Measurements from ENCODE around the gene PLCL1.

The PLCL1 gene

DNA sequence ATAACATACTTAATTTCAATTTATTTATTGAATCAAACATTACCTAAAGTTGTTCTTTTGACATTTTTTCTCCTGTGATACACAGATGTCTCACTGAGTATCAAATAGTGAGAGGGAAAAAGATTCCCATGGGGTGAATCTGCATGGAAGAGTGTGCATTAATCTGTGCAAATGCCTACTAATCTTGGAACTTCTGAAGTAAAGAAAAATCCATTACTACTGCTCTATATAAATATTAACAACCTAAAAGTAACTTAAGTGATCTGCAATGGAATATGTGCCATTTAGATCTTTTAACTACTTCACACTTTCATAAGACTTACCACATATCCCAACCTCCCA lies 125.5 kb downstream of the PLCL1 start:
- DNase-seq = no peak

DNA sequence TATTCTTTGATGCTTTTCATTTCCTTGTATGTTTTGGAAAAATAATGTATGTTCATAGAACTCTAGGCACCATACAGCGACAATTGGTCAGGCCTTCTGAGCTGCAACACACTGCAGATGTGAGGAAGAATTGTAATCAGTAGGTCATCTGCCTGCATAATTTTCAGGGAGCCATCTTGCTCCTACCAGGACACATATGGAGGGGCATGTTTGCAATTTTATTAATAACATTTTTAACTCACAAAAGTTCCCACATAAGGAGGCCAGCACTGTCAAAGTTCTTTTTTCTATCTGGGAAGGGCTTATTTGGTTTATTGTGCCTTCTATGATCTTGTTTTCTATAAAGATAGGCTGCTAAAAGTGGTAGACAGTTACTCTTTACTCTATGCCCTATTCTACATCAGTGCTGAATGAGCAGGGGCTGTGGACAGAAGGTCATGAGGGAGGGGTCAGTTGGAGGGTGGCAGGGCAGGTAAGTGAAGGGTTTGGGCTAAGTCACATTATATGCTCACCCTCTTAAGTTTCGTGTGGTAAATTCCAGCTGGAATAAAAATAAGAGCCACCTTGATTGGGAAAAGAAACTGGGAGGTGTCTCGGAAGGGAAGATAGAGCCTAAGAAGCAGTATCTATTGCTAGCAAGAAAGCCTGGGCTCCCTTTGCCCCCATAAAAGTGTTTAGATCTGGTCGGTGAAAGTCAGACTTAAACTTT lies 126.3 kb downstream of the PLCL1 start:
- no peak for DNase-seq

DNA sequence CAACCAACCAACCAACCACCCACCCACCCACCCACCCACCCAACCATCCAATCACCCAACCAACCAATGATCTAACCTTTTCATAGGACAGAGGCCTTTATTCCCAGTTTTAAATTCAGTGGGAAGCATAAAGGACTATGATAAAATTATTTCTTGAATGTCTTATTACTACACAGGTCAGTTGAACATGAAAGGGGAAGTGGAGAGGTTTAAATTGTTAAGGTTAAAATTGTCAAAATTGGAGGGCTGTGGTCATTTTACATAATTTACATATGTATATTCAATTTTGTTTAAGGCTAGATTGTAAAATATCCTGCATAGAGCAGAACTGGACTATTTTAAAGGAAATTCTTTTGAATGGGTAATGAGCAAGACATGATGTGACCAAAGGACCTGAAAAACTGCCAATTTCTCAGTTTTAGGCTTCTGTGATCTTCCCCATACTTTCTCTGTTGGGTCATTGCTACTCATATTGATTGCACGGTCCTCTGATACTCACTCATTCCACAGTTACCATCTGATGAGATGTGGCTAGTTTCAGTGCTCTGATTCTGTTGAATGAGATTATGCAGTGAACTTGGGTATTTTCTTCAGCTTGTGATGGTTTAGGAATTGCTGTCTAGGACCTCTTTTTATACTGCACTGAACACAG lies 127.4 kb downstream of the PLCL1 start:
- no peak for DNase-seq

DNA sequence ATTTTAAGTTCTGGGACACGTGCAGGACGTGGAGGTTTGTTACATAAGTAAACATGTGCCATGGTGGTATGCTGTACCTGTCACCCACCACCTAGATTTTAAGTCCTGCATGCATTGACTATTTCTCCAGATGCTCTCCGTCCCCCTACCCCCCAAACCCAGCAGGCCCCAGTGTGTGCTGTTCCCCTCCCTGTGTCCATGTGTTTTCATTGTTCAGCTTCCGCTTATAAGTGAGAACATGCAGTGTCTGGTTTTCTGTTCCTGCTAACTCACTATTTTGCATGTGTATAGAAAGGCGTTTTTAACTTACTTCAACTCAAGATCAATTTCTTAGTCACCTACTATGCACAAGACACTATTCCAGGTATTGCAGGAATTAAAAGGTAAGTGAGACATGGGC lies 128.0 kb downstream of the PLCL1 start:
- DNase-seq = no peak

DNA sequence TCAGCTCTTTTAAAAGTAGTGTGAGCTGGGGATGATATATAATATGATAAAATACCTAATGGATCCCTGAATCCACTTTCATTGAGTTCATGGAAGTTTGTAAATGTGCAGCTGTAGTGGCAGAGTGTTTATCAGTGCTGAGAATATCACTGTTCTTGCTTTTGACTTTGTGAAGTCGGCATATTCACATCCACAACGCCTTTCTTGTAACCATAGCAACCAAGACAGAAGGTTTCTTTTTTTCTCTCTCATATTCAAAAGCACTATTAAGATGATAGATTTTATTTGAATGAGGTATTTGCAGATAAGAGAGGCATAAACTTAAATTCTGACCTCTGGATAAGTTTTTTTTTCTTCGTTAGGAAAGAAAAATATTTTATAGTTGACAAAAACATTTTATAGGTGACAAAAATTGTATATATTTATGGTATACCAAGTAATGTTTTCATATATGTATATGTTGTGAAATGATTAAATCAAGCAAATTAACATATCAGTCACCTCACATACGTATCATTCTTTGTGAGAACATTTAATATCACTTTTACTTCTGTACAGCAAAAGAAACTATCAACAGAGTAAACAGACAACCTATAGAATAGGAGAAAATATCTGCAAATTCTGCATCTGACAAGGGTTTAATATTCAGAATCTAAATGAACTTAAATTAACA lies 130.0 kb downstream of the PLCL1 start:
- no peak for DNase-seq

DNA sequence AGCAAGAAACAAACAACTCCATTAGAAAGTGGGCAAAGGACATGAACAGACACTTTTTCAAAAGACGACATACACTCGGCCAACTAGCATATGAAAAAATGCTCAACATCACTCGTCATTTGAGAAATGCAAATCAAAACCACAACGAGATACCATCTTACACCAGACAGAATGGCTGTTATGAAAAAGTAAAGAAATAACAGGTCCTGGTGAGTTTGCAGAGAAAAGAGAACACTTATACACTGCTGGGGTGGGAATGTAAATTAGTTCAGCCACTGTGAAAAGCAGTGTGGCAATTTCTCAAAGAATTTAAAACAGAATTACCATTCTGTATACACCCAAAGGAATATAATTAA lies 130.5 kb downstream of the PLCL1 start:
- no peak for DNase-seq

DNA sequence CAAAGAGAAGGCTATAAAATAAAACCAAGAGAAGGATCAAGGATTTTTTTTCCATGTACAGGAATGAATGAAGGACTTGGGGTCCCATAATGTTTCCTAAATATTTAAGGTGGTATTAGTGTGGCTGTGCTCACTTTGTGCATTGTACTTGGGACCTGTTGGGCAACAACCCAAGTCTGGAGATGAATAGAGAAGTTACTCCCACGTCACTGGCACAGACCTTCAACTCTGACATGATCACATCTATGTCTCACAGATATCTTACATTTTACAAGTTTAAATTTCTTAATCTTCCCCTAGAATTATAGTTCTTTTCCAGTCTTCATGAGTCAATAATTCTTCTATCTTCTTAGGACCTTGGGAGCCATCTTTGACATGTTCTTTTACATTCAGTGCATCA lies 133.4 kb downstream of the PLCL1 start:
- DNase-seq = no peak

DNA sequence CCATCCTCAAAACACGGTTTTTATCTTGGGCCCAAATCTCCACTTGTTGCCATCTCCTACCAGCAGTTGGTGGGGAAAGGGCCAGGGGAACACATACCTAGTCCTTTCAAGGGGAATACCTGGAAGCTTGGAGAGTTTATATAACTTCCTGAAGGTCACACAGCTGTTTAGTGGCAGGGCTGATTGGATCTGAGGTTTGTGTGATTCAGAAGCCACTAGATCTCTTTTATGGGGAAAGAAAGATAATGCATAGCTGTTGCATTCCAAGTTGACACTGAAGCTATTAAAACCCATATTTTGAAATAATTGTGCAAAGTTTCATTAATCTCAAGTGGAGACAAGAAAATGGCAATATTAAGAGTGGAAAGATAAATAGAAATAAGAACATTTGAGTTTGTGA lies 134.2 kb downstream of the PLCL1 start:
- no peak for DNase-seq

DNA sequence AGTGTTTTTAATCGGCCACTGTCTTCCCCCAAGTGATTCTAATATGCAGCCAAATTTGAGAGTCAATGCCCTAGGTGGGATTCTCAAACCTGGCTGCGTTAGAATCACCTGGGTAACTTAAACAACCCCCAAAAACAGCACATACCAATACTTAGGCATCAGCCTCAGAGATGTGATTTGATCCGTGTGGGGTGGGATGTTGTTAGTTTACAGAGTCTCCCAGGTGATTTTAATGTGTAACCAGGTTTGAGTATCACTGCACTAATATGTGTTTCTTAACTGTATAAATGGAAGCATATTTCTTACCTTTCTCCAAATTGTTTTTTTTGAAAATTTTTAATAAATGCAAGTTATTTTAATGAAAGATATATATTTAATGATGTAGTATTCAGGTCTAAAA lies 135.4 kb downstream of the PLCL1 start:
- DNase-seq = no peak

DNA sequence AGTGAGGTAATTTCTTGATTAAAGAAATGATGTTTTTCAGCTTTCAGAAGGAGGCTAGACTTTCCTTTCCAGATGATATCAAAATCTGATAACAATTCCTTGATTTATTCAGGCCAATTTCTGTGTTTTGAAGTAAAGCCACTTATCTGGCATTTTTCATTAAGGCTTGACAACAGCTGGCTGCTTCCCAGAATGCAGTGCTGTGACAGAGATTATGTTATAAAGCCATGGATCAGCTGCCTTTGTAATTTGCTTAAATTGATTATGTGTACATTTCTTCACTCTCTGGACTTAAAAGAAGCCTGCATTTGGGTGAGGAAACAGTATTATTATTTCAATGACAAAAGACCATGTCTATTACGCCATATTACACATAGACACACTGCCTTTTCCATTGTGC lies 136.0 kb downstream of the PLCL1 start:
- no peak for DNase-seq

DNA sequence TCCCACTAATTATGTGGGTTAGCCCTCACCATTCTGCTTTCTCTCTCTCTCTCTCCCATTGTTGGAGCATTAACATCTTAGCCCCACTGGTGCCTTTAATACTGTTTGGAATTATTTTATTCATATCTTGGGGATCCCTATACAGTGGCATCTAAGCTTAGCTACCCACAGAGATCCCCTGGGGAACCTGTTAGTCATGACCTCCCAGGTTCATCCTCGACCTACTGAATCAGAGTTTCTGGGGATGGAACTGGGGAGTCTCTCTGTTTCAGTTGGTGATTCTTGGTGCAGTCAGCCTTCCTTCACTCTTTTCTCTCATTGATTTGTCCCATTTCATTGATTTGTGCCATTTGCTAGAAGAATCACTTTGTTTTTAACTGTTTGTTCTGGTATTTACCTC lies 137.3 kb downstream of the PLCL1 start:
- no peak for DNase-seq

DNA sequence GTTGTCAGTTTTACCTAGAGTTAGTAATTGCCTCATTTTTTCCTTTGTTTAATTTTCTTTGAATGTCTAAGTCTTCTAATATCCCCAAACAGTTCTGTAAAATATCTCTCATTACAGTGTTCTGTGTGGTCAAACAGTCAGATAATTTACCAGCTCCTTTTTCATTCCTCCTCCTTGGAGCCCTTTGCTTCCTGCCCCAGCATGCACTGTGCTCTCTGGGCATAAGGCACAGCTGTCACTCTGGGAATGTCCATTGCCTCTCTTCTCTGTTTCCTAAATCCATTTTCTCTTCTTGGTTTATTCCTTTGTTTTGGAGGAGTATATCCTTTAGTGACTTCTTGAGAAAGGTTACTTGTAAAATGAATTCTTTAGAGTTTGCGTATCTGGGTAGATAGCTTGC lies 139.3 kb downstream of the PLCL1 start:
- DNase-seq = no peak

DNA sequence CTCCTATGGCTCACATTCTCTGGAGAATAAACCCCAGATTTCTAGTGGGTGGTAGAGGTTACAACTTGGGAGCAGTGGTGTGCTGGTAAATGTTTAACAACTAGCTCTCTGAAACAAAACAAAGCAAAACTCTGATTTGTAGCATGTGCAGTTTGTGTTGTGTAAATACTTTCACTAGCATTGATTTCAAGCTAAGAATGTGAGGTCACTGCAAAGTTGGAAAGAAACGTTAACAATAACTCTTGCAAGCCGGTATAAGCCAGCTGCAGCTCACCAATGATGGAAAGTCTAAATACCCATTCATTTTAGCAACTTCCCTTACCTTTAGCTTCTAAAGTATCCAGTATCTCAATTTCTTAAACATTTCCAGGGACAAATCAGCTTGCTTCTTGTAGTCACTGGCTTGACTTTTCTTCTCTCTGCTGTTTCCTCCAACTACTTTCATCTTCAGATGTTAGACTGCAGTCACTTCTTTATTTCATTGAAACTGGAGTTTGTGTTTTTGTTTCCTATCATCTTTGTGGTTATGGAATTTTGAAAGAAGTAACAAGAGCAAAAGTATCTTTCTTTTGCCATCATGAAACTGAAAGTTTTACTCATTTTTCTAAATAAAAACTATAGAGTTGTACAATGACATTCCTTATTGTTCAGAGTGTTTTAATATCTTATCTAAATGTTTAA lies 140.2 kb downstream of the PLCL1 start:
- DNase-seq = no peak

DNA sequence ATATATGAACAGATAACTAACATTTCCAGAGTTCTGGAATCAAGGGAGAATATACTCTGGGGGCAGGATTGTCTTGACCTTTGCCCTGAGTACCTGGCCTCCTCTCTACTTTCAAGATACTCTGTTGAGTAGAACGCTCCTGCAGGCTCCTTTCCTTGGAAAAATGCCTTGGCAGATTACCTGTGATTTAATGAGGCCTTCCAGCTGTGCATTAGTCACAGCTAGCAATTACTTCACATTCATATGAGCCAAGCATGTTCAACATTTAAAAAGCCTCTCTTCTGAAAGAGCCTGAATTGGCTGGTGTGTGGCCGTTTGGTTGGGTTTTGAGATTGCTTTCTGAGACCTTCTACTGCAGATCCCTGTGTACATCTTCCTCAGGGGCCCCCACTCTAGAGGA lies 142.2 kb downstream of the PLCL1 start:
- DNase-seq = no peak

DNA sequence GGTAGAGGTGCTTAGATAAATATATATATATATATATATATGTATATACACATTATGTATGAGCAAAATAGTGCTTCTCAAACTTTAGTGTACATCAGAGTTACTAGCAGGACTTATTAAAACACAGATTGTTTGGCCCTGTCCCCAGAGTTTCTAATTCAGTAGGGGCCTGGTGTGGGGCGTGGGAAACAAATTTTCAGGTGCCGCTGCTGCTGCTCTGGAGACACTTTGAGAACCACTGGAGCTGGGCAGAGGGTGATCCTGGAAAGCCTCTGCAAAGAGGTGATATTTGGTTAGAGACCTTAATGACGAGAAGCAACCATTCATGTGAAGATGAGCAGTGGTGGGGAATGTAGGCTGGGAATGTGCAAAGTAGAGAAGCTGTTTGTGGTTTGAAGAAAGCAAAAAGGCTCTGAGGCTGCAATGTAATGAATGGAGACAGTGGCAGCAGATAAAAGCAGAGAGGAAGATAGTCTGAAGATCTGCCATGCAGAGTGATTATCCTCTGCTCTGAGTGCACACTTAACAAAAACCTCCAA lies 142.9 kb downstream of the PLCL1 start:
- DNase-seq = no peak

DNA sequence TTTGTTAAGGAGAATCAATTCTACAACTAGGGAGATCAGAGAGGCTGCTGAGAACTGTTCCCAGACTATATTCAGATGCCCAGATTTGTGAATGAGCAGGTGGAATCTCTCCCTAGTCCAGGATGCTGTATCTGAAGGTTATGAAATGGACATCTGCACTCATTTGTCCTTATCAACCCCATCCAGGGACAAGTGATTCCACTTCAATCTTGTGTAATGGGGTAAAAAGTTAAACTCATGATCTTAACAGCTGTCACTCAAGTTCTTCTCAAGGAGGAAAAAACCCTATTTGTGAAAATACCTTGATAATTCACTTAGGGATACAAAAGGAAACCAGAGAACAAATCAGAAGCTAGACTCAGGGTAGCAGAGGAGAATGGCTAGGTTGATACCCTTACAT lies 144.8 kb downstream of the PLCL1 start:
- no peak for DNase-seq

DNA sequence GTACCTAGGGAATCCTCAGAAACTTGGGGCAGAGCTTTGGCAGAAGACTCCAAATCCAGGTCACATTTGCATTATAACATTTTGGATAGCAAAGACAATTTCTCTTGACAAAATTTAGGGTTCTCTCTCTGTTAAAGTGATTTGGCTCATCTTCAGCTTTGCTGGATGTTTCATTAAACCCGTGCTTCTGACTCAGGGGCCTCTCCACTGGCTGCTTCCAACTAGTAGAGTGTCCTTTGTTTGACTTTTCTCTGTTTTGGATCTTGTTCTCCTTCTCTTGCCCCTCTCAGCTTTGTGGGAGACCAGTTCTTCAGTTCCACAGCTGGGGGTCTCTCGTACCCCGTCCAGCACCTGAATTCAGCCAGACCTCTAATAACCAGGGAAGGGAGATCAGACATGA lies 145.6 kb downstream of the PLCL1 start:
- no peak for DNase-seq

DNA sequence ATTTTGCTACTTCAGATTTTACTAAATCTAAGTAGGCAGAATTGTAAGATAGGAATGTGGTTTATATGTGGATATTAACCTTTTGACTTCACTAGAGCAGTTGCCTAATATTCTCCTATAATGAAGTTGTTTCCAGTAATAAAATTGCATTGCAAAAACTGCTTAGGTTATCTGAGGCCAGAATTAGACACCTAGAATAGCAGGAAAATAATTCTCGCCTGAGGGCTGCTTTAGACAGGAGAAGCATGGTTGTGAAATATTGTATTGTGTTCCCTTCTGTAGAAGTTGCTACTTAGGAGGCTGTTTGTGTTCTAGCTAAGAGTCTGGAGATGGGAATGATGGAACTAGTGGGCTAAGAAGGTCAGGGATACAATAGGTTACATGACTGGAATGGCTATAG lies 146.3 kb downstream of the PLCL1 start:
- DNase-seq = no peak

DNA sequence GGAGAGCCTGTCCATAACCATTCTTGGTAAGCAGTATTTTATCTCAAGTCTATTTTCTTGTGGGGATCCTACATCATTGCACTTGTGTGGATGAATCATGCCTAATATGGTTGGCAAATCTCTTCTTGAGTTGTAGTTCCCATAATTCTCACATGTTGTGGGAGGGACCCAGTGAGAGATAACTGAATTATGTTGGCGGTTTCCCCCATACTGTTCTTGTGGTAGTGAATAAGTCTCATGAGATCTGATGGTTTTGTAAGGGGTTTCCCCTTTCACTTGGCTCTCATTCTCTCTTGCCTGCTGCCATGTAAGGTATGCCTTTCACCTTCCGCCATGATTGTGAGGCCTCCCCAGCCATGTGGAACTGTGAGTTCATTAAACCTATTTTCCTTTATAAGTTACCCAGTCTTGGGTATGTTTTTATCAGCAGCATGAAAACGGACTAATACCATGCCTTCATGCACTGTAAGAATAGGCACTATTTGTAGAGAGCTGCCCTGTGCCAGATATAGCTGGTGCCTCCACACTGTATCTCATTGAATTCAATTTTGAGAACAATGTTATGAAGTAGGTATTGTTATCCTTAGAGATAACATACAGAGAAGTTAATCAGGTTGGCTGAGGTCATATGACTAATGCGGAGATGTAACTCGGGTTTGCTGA lies 148.3 kb downstream of the PLCL1 start:
- DNase-seq = no peak

DNA sequence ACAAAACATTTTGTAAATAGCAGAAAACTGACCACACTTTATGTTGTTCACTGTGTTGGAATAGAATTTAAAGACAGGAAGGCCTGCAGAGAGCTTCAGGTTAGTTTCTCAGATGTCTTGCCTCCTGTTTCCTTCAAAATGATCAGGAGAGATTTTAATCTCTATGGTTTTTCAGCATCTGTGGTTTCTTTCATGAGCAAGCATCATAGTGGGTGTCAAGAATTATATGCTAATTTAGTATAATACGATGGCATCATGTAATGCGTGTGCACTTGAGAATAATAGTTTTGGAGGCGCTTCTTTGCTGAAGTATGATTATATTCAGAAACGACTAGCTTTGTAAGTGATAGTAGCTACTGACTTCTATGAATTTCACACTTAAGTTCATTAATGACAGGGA lies 149.9 kb downstream of the PLCL1 start:
- no peak for DNase-seq

DNA sequence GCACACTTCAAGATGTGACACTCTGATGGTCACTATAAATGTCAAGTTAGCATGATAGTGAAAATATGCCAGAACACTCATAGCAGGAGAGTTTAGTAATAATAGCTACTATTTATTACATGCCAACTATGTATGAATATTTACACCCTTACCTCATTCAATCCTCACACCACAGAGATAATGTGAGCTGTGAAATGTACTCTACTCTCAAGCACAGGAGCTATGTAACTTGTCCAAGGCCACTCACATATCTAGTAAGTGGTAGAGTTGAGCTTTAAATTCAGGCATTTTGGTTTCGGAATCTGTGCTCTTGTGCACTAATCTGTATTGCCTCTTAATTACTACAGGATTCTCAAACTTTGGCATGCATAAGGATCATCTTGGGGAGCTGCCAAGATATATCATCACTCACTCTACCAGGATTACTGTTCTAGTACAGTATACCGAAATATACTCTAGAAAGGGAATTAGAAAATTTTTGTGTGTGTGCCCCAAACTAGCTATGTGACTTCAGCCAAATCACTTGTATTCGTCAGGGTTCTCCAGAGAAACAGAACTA lies 154.3 kb downstream of the PLCL1 start:
- no peak for DNase-seq

DNA sequence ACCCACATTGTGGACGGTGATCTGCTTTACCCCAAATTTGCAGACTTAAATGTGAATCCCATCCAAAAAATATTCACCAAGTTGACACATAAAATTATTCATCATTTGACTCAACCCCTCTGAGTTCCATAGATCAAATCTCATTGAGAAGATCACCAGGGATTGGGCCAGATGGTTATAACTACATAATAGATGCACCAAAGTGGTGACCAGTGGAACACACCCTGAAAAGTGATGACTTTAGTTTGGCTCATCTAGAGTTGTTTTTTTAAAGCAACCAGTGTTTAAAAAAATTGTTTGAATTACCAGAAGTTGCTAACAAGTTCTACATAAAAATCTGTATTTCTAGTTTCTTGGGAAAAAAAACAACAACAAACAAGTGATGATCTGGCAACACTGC lies 155.0 kb downstream of the PLCL1 start:
- DNase-seq = no peak

DNA sequence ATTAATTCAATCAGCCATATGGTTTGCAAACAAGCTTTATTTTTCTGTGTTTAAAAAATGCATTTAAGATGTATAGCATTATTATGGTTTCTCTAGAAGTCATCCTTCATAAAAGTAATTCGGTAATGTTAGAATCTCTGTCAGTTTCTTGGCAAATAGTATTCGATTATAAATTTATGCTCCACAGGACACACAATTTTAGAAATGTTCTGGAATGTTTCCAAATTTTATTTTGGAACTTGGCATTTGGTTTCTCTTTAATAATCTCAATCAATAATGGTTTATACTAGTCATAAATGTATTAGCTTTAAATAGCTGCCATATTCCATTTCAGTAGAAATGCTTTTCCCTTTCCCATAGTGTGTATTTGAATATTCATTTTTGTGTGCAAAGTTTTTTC lies 156.4 kb downstream of the PLCL1 start:
- DNase-seq = no peak

Data from activated CD4-positive, CD25-positive, alpha-beta regulatory T cell treated with anti-CD3 and anti-CD28 coated beads, Interleukin-2, amount 50 U/mL, for 72 hours (primary cell).